T-helper 2 cell treated with Interferon-gamma antibody and Interleukin-4, amounts not matched to agents 100 ng/mL and 5 ng/mL, for 36 hours (primary cell): ENCODE measurements around the gene CPSF4L. TPM values are rescaled to one million over a fixed set of nuclear protein-coding genes. Genes with fewer than 3 reads are reported as not detected.

Experiments
- intact Hi-C: fragments of 100-400 bp; cut with micrococcal nuclease; formaldehyde crosslinking; loops from one replicate; pipeline ENCODE4 v1.15.1; 2023
- total RNA-seq: library from RNA; stranded (reverse); gene quantifications from 2 replicates; pipeline ENCODE4 v1.2.3, GENCODE V29; 2022

CPSF4L gene
- total RNA-seq, 1 donor from 2014 or later = not detected

DNA sequence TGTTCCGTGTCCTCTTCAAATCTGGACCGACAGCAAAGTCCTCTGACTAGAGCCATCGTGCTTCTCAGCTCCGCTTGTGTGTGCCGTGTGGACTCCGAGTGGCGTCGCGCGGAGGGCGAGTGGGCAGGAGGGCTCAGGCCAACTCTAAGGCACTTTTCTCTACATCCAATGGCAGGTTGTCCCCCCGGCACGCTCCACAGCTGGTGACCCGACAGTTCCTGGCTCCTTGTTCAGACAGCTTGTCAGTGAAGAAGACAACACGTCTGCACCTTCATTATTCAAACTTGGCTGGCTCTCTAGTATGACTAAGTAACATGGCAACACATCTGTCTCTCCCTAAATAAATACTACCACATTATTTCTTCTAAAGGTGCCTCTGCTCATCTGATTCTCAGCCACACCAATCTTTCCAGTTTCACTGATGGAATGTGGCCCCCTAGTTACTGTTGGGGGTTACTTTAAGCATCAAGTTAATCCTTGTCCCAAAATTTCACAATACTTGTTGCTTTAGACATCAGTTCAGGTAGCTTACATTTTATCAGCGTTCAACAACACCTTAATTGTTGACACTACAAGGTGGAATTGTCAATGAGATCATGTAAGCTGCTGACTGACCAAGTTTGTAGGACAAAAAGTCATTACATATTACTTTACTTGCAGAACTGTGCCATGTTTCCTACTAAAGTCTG lies 53.4 kb downstream of the CPSF4L start:
- intact Hi-C loops = no loop called here

DNA sequence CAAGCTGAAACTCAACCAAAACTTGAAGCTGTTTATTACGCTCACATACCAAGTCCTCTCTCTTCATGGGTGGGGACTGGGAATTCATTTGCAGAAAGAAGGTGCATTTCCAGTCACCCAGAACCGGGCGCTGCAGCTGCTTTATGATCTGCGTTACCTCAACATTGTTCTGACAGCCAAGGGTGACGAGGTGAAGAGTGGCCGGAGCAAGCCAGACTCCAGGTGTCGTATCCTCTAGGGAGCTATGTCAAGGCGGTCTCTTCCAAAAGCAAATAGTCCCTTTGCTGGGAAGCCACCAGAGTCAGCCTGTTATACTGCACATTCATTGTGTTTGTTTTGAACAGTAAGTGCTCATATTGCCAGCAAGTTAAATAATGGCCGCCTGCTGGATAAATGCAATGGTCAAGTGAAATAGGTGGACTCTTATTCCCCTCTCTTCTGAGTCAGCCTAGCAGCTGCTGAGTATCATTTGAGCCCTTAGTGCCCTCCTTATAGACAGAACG lies 56.2 kb downstream of the CPSF4L start:
- intact Hi-C loops = no loop called here

DNA sequence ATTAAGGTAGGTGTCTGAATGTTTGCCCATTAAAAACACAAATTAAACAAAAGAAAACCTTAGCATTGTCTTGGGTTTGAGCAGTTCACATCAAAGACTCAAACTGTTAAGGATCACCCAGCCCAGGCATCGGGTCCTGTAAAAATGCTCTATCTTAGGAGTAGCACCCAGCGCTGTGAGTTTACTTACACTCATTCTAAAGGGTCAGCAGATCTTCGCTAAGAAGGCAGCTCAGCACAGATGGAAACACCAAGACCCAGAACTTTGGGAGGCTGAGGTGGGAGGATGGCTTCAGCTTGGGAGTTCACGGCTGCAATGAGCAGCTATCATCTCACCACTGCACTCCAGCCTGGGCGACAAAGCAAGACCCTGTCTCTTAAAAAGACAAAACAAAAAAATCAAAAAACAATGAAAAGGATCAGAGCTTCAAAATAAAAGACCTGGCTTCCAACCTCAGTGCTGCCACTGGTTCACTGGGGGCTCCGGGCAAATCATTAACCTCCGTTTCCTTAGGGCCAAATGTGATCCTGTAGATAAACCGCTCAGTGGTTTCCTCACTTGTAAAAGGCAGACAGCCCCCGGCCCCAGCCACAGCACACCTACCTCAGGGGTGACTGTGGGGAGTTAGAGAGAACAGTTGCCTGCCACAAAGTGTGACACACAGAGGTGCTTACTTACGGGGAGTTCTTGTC lies 57.7 kb downstream of the CPSF4L start:
- intact Hi-C loops = no loop called here

DNA sequence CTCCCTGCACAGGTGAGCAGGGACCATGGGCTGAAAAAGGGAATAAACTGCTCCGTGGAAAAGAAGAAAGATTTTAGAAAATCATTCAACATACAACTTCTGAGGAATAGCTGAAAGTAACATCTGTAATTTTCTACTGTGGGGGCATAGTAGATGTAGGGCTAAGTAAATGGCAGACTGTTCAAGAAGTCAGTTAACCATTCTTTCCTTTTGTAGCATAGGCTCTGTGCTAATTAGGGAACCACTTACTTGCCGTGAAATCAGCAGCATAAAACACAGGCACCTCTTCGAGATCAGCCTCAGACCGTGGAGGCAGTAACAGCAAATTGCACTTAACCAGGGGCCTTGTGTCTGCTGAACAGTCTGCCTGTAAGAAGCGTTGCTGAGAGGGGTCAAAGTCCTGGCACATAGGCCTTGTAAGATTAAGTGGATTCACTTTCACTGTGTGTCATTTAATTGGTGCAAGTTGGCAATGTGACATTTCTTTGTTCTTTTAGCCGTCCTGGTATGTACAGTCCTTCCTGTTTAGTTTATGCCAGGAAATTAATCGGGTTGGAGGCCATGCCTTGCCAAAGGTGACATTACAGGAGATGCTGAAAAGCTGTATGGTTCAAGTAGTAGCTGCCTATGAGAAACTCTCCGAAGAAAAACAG lies 58.4 kb downstream of the CPSF4L start:
- intact Hi-C loops = no loop called here

DNA sequence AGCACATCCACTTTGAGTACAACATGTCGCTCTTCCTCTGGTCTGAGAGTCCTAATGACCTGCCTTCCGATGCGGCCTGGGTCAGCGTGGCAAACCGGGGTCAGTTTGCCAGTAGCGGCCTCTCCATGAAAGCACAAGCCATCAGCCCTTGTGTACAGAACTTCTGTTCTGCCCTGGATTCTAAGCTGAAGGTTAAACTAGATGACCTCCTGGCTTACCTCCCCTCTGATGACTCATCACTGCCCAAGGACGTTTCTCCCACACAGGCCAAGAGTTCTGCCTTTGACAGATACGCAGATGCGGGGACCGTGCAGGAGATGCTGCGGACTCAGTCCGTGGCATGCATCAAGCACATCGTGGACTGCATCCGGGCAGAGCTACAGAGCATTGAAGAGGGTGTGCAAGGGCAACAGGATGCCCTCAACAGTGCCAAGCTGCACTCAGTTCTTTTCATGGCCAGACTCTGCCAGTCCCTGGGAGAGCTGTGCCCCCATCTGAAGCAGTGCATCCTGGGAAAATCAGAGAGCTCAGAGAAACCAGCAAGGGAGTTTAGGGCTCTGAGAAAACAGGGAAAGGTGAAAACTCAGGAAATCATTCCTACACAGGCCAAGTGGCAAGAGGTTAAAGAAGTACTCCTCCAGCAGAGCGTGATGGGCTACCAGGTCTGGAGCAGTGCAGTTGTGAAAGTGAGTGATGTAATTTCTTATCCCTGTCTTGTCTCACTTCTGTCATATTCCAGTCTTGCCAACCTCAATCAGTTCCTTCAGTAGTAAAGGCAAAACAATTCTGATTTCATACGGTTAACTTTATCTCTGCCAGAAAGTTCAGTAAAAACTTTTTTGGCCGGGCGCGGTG lies 60.2 kb downstream of the CPSF4L start:
- intact Hi-C loops = no loop called here

DNA sequence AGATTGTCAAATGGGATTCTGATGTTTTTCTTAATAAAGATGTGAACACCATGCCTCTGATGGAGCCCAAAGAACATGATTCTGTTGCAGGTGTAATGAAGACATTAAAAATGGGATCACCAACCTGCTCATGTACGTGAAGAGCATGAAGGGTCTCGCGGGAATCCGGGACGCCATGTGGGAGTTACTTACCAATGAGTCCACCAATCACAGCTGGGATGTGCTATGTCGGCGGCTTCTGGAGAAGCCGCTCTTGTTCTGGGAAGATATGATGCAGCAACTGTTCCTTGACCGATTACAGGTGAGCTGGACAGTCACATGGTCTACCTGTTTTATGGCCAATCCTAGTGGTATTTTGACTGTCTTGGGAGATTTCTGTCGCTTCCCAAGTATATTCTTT lies 61.2 kb downstream of the CPSF4L start:
- intact Hi-C loops = no loop called here

DNA sequence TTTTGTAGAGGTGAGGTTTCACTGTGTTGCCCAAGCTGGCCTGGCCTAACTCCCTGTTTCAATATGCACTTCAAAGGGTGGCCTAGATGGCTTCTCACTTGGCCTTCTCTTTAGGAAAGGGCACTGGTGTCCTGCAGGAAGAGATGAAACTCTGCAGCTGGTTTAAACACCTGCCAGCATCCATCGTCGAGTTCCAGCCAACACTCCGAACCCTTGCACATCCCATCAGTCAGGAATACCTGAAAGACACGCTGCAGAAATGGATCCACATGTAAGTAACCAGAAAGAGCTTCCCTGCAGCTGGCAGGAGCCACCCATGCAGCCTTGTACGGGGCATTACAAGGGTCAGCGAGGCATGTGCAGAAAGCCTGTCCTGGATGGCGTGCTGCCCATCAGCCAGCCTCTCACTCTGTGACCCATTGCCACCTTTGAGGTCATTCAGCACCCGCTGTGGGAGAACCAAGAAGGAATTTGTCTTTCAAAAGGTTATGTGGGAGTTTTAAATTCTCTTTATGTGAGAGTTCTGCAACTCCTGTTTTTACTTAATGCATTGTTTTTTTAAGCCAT lies 61.8 kb downstream of the CPSF4L start:
- intact Hi-C loops = no loop called here

DNA sequence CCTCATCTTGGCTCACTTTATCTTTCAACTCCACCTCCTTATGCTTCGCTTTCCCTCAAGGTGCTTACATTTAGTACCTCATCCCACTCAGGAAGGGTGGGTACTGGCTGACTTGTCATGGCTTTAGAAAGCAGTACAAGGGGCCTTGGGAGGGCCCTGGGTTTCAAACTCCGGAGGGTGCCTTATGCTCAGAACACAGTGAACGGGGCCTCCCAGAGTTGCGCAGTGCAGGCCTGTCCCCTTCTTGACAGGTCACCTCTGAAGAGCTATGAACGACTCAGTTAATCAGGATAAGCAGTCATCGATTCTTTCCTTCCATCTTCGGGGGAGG lies 62.8 kb downstream of the CPSF4L start:
- intact Hi-C loops = no loop called here

Other genes with a start within 250 kb of the CPSF4L start
- 26.9 and 29.2 TPM in 2 replicates for gene SLC39A11, start 169.2 kb downstream of the CPSF4L start, total RNA-seq
- 0.02 TPM in 1 of 2 replicates, not detected in the other for gene SSTR2, start 96.9 kb downstream of the CPSF4L start, total RNA-seq
- 29.8 and 32.4 TPM in 2 replicates for gene COG1, start 68.8 kb downstream of the CPSF4L start, total RNA-seq
- gene CDC42EP4, start 50.1 kb upstream of the CPSF4L start, total RNA-seq = 1.2 and 1.6 TPM in 2 replicates